Dermis microvascular lymphatic vessel endothelial cell (primary cell): Measurements from ENCODE around the gene MORN5. TPM values are rescaled to one million over a fixed set of nuclear protein-coding genes. Genes with fewer than 3 reads are reported as not detected.

ENCODE experiments used
- DNase-seq, 2 donors: peaks; one replicate each; pipeline versions ENCODE4 v3.0.0 to v3.0.0-alpha.2; 2010; ENCODE audit warnings: low read depth in 2 of 2
- total RNA-seq: library from RNA; depleted of rRNA; stranded (reverse); fragments of >200 nt; gene quantifications from 2 replicates; pipeline ENCODE4 v1.2.1, GENCODE V29; 2014

Gene MORN5
- total RNA-seq, 1 donor from 2014 or later: not detected

DNA sequence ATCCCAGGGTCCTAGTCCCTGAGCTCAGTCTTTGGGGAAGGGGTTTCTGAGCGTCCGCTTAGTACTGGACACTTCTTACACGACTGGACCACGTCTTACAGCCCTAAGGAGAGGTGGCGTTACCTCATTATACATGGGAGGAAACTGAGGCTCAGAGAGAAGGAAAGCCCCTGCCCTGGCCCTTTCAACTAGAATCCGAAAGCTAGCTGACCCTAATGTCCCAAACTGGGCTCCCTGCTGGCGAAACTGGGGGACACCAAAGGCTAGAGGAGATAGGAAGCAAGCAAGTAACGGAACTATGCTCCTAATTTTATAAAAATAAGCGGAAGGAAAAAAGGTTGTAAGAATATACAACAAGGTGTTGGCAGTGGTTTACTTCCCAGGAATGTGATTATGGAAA, 54.8 kb downstream of the MORN5 start:
- no peak for DNase-seq

- DNase-seq: no peak
Measured at GRCh38 chr9:122215663-122216062, 56.0 kb downstream of the MORN5 start.

DNA sequence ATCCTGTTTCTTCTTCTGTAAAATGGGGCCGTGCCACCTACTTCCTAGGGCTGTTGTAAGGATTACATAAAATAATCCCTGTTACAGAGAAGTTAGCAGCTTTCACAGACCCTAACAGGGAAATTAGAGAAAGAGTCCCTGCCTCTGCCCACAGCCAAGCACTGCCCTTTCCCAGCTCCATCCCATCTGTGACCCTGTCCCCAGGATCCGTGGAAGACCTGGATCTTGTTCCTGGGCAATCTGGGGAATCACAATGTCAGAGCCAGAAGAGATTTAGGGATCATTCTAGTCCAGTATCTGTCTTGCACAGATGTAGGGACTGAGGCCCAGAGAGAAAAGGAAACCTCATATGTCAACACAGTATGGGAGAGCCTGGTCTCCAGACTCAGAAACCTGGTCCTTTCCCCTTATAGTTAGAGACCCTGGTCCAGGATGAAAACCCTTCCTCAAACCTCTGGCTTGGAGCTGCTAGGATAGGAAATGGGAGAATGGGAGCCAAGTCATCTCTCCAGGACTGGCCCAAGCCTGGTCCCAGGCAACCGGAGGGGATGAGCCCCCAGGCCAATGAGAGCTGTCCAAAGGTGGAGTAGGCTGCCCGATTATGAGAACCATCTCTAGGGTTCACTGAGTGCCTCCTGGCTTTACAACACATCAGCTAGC, 56.6 kb downstream of the MORN5 start:
- no peak for DNase-seq

- DNase-seq: no peak
Measured at GRCh38 chr9:122216798-122217418, 57.2 kb downstream of the MORN5 start.

DNA sequence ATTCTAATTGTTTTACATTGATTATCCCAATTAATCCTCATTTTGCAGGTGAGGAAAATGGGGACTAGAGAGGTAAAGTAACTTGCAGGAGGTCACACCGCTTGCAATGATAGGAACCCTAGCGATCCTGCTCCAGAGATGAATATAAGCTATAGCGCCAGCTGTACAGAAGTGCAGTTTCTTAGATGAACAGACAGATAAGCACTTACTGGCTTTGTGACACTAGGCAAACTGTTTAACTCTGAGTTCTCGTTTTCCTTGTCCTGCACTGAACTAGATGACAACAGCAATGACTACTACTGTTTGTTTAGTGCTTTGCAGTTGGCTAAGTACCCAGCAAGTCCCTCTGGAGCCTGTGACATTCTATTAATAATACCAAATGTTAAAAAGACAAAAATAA, 57.9 kb downstream of the MORN5 start:
- no peak for DNase-seq

DNA sequence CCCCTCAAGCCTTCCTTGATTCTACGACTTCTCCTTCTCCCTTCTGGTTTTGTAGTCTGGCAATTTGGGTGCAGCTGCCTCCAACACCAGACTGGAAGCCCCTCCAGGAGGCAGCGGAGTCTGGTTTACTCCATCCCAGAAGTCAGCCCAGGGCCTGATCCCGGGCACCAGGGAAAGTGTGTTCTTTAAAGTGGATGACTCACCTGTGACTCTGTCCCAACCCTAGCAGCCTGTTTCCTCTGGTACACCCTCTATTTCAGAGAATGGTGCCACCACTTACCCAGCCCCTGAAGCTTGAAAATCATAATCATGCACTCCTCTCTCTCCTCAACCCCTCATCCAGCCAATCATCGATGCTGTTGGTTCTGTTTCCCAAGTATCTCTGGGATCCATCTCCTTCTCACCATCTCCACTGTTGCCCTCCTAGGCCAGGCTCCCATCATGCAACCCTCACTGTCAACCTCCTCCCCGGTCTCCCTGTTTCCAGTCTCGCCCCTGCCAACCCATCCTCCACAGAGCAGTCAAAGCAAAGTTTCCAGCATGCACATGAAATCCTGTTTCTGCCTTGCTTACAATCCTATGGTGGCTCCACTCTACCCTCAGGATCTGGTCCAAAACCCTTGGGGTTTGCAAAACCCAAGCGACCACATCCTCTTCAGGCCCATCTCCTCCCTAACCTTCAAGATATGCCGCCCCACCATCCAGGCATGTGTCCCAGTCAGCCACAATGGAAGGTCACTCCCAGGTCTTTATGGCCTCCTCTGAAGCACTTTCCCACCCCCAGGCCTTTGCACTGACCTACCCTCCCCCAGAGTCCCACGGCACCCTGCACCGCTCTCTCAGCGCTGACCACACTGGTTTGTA, 58.6 kb downstream of the MORN5 start:
- peak in 1 of 2 donors; percentile 39 for DNase-seq

- DNase-seq: peak; percentile 10 to 48
Measured at GRCh38 chr9:122218935-122219855, 59.5 kb downstream of the MORN5 start.

DNA sequence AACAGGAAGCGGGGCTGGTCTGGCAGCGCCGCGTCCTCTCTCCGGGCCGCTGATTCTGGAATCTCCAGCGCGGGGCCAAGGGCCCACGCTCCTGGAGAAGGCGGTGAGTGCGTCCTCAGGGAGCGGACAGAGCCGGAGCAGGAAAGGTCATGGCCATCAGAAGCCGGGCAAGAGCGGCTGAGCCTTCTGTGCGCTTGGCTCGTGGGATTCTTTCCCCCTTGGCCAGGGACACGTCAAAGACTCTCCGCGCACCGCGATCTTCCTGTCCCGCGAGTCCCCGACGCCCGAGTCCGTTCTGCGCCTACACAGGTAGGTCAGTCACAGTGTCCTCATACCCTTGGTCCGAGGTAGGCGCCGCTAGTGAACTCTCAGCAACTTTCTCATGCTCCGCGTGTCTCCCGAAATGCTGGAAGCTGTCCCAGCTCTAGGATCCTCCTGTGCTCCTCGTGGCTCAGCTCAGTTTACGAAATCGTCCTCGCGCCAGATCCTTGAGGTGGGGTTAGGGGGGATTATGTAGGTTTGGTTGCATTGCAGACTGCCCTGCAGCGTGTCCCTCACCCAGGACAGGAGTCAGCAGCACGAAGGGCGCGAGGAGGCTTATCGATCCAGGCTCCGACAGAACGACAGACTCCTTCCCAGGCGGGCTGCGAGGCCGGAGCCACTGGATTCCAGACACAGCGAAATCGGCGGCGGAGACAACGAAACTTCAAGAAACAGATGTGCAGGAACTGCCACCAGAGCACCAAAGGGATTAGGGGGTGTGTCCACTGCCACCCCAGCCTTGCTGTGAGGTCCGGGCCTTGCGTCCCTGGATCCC, 60.4 kb downstream of the MORN5 start:
- no peak for DNase-seq

DNA sequence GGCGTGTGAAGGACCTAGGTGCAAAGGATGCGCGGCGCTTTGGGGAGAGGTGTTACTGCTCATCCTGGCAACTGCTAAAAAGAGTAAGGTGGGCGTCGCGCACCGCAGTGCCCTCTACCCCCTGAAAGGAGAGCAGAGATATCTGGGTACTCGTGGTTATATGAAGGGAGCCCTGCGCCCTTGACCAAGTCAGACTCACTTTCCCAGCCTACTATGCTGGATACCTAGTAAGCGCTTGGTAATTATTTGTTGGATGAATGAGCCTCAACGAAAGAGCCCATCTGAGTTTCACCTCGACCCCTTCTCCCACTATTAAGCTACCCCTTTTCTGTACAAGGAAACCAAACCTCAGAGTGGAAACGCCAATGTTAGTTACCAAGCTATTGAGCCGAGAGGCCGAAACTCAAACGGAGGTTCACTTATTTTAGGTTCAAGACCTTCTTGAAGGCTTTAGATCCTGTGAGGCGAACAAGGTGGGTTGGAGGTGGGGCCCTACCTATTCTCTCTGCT, 61.0 kb downstream of the MORN5 start:
- no peak for DNase-seq

- DNase-seq: no peak
Measured at GRCh38 chr9:122221183-122221811, 61.6 kb downstream of the MORN5 start.

DNA sequence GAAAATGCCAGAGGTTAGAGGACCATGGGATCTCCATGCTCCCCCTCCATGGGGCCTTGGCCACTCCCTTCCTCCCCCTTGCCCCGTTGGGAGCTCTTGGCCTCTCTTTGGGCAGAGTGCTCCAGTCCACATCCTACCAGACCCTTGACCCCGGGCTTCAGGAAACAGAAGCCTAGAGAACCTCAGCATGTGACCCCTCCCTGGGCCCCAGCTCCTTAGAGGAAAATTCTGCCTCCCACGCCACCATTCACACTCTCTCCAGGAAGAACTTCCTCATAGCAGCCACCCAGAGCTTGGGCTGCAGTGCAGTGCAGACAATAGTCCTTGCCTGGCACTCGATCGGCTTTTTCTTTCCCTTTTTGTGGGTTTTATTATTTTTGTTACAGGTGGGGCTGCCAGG, 63.1 kb downstream of the MORN5 start:
- no peak for DNase-seq

- DNase-seq: no peak
Measured at GRCh38 chr9:122223435-122223834, 63.7 kb downstream of the MORN5 start.

DNA sequence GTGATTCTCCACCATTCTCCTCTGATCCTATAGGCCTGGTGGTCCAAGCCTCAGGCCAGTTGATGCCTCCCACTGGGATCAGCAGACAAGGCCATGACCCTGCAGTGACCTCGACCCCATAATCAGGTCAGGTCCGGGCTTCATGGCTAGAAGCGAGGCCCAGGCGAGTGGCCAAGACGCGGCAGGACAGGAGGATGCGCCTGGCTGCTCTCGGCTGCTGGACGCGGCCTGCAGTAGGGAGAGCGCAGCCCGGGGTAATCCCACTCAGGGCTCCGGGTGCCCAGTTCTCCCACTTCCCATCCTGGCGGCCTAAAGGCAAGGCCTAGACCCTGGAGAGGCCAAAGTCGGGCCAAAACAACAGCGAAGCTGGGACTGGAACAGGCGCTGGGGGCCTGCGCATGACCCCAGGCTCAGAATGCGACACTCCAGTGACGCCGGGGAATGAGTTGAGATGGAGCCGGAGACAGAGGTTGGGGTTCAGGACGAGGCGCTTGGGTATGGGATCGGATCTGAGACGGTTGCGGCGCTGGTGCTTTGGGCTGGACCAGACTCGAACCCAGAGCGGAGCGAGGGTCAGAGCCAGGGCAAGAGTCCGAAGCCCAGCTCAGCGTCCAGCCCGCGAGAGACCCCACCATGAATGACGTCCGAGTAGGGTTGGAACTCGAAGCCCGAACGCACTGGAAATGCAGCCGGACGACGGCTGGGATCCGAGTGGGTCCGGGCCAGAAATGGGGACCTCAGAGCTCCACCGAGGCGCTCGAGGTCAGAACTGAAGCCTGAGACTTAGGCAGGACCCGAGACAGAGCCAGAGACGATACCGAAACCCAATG, 65.8 kb downstream of the MORN5 start:
- DNase-seq: no peak

DNA sequence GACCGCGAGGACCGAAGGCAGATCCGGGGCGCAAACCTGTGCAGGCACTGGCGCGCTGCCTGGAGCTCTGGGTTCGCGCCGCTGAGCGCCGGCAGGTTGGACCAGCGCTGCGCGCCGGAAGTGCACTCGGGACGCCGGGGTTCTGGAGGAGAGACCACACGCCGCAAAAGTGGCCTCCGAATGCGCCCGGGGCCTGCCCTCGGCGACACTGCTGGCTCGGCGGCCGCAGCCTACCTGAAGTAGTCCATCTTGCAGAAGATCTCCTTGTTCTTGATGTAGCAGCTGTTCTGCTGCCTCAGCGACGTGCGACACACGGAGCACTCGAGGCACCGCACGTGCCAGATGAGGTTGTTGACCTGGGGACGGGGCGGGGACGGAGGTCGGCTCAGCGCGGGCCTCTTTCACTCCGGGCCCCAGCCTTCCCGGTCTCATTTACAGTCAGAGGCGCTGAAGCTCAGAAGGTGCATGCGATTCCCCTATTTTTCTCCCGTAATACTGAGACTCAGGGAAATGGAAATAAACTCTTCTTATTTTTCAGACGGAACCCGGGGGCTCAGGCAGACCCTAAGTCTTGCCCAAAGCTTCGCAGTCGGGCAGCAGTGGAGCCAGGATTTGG, 66.5 kb downstream of the MORN5 start:
- DNase-seq: no peak

- DNase-seq: peak in 1 of 2 donors; percentile 55
Measured at GRCh38 chr9:122226758-122227574, 67.3 kb downstream of the MORN5 start.

DNA sequence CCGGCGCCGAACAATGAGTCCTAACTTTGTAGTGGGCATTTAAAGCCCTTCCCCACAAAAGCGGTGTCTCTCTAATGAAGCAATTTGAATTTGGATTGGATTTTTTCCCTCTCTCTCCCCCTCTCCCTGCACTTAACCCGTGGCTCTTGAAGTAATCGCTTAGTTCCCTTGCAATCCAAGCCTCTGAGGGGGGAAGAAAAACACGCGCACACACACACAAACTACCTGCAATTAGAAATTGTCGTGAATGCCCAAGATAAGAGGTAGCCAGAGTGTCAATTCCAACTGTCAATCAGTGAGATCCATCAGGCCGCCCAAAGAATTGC, 67.8 kb downstream of the MORN5 start:
- no peak for DNase-seq

GRCh38 chr9:122228191-122228567, 68.5 kb downstream of the MORN5 start:
- DNase-seq: peak in 1 of 2 donors; percentile 30
